ENCODE data around the gene PSAP. TPM values are rescaled to one million over a fixed set of nuclear protein-coding genes. Genes with fewer than 3 reads are reported as not detected.

PSAP gene
- total and polyA plus RNA-seq, 4 donors: 255 to 671 (median 472) TPM

DNA sequence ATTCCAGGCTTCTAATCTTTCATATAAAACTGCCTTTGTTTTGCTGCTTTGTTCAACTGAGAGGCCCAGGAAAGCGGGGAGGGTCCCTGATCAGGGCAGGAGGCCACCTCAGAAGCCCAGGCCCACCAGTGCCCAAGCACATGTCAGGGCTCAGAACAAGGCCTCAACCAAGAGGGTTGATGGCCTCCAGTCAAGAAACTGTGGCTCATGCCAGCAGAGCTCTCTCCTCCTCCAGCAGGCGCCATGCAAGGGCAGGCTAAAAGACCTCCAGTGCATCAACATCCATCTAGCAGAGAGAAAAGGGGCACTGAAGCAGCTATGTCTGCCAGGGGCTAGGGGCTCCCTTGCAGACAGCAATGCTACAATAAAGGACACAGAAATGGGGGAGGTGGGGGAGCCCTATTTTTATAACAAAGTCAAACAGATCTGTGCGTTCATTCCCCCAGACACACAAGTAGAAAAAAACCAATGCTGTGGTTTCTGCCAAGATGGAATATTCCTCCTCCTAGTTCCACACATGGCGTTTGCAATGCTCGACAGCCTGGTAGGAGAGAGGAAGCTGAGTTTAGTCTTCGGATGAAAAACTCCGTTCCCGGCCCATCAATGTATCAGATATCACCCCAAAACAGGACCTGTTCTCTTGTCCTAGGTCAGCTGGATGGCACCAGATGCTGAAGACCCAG, 34.0 kb downstream of the PSAP start:
- Histone ChIP-seq H3K27me3 (ENCODE audit: control insufficient read depth in 4 of 4, insufficient read depth in 4 of 4, low read length in 3 of 4) (no peaks in the 10 kb centered on the region), H3K9me3 (ENCODE audit: control insufficient read depth in 4 of 4, low read length in 3 of 4) (no peaks in the 10 kb centered on the region), H3K4me3 (ENCODE audit: low read depth in 1 of 3, low read length in 3 of 3) (no peak overlapping the region), H3K9ac (ENCODE audit: low read depth in 1 of 2, low read length in 2 of 2) (no peak overlapping the region), H3K36me3 (ENCODE audit: control insufficient read depth in 4 of 4, insufficient read depth in 3 of 4, low read depth in 1 of 4, low read length in 3 of 4) (peaks cover 23 to 67% (median 47%) of the 10 kb centered on the region in 4 donors), H3K4me1 (ENCODE audit: control insufficient read depth in 4 of 4, insufficient read depth in 4 of 4, low read length in 3 of 4) (no peaks in the 10 kb centered on the region), H3K27ac (ENCODE audit: low read depth in 1 of 2, low read length in 2 of 2) (no peak overlapping the region)
- 91% methylated on average over 8 of the region's 8 CpGs for whole genome bisulfite sequencing
- DNase-seq (ENCODE audit: low spot score): no peak
- TF ChIP-seq NR2F2 (IDR thresholded peaks at IDR 0.05) (no peak), TAF1 (conservative IDR thresholded peaks at IDR 0.05) (no peak), RXRA (IDR thresholded peaks at IDR 0.05) (no peak), FOXA2 (IDR thresholded peaks at IDR 0.05) (no peak), YY1 (IDR thresholded peaks at IDR 0.05) (no peak), SP1 (IDR thresholded peaks at IDR 0.05) (no peak), EGR1 (IDR thresholded peaks at IDR 0.05; ENCODE audit: low read depth in 2 of 2) (no peak), JUND (IDR thresholded peaks at IDR 0.05) (no peak), HNF4G (IDR thresholded peaks at IDR 0.05) (no peak), RAD21 (IDR thresholded peaks at IDR 0.05) (no peak)
- TF ChIP-seq, protein P1, sequence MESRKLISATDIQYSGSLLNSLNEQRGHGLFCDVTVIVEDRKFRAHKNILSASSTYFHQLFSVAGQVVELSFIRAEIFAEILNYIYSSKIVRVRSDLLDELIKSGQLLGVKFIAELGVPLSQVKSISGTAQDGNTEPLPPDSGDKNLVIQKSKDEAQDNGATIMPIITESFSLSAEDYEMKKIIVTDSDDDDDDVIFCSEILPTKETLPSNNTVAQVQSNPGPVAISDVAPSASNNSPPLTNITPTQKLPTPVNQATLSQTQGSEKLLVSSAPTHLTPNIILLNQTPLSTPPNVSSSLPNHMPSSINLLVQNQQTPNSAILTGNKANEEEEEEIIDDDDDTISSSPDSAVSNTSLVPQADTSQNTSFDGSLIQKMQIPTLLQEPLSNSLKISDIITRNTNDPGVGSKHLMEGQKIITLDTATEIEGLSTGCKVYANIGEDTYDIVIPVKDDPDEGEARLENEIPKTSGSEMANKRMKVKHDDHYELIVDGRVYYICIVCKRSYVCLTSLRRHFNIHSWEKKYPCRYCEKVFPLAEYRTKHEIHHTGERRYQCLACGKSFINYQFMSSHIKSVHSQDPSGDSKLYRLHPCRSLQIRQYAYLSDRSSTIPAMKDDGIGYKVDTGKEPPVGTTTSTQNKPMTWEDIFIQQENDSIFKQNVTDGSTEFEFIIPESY (IDR thresholded peaks at IDR 0.05): no peak
- TF ChIP-seq, protein P2, sequence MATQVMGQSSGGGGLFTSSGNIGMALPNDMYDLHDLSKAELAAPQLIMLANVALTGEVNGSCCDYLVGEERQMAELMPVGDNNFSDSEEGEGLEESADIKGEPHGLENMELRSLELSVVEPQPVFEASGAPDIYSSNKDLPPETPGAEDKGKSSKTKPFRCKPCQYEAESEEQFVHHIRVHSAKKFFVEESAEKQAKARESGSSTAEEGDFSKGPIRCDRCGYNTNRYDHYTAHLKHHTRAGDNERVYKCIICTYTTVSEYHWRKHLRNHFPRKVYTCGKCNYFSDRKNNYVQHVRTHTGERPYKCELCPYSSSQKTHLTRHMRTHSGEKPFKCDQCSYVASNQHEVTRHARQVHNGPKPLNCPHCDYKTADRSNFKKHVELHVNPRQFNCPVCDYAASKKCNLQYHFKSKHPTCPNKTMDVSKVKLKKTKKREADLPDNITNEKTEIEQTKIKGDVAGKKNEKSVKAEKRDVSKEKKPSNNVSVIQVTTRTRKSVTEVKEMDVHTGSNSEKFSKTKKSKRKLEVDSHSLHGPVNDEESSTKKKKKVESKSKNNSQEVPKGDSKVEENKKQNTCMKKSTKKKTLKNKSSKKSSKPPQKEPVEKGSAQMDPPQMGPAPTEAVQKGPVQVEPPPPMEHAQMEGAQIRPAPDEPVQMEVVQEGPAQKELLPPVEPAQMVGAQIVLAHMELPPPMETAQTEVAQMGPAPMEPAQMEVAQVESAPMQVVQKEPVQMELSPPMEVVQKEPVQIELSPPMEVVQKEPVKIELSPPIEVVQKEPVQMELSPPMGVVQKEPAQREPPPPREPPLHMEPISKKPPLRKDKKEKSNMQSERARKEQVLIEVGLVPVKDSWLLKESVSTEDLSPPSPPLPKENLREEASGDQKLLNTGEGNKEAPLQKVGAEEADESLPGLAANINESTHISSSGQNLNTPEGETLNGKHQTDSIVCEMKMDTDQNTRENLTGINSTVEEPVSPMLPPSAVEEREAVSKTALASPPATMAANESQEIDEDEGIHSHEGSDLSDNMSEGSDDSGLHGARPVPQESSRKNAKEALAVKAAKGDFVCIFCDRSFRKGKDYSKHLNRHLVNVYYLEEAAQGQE (IDR thresholded peaks at IDR 0.05): no peak
- TF ChIP-seq, protein P3, sequence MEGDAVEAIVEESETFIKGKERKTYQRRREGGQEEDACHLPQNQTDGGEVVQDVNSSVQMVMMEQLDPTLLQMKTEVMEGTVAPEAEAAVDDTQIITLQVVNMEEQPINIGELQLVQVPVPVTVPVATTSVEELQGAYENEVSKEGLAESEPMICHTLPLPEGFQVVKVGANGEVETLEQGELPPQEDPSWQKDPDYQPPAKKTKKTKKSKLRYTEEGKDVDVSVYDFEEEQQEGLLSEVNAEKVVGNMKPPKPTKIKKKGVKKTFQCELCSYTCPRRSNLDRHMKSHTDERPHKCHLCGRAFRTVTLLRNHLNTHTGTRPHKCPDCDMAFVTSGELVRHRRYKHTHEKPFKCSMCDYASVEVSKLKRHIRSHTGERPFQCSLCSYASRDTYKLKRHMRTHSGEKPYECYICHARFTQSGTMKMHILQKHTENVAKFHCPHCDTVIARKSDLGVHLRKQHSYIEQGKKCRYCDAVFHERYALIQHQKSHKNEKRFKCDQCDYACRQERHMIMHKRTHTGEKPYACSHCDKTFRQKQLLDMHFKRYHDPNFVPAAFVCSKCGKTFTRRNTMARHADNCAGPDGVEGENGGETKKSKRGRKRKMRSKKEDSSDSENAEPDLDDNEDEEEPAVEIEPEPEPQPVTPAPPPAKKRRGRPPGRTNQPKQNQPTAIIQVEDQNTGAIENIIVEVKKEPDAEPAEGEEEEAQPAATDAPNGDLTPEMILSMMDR (IDR thresholded peaks at IDR 0.05; ENCODE audit: low read depth, low read length, missing input control): no peak
- TF ChIP-seq, protein P4, sequence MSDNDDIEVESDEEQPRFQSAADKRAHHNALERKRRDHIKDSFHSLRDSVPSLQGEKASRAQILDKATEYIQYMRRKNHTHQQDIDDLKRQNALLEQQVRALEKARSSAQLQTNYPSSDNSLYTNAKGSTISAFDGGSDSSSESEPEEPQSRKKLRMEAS (IDR thresholded peaks at IDR 0.05): no peak

DNA sequence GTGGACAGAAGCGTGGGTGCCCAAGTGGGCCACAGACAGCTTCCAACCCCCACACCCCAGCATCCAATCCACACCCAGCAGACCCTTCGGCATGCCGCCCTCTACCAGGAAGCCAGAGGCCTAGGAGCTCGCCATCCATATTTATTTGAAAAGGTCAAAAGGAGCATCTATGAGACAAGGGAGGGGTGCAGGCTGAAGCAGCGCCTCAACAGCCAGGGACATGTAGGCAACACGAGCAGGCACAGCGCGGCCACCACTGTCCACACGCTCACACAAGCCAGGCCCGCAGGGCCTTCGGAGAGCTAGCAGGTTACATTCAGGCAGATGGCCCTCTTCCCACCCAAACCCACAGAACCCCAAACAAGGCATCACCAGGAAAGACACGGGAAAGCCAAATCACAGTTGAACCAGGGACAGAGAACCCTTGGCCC, 34.6 kb downstream of the PSAP start:
- no peak overlapping the region for H3K4me3 ChIP-seq (ENCODE audit: low read depth in 1 of 3, low read length in 3 of 3)
- no peaks in the 10 kb centered on the region for H3K4me1 ChIP-seq (ENCODE audit: control insufficient read depth in 4 of 4, insufficient read depth in 4 of 4, low read length in 3 of 4)
- no peaks in the 10 kb centered on the region for H3K27me3 ChIP-seq (ENCODE audit: control insufficient read depth in 4 of 4, insufficient read depth in 4 of 4, low read length in 3 of 4)
- no peak overlapping the region for H3K27ac ChIP-seq (ENCODE audit: low read depth in 1 of 2, low read length in 2 of 2)
- no peaks in the 10 kb centered on the region for H3K9me3 ChIP-seq (ENCODE audit: control insufficient read depth in 4 of 4, low read length in 3 of 4)
- 95% methylated on average over 12 of the region's 12 CpGs for WGBS
- no peak overlapping the region for H3K9ac ChIP-seq (ENCODE audit: low read depth in 1 of 2, low read length in 2 of 2)
- H3K36me3 ChIP-seq (ENCODE audit: control insufficient read depth in 4 of 4, insufficient read depth in 3 of 4, low read depth in 1 of 4, low read length in 3 of 4): peaks cover 17 to 60% (median 42%) of the 10 kb centered on the region in 4 donors
- DNase-seq (ENCODE audit: low spot score): no peak
- TF ChIP-seq RXRA (IDR thresholded peaks at IDR 0.05) (no peak), RAD21 (IDR thresholded peaks at IDR 0.05) (no peak), GABPA (IDR thresholded peaks at IDR 0.05 in 1 of 2, conservative IDR thresholded peaks at IDR 0.05 in 1 of 2) (no peak), FOXA2 (IDR thresholded peaks at IDR 0.05) (no peak), SP1 (IDR thresholded peaks at IDR 0.05) (no peak), JUND (IDR thresholded peaks at IDR 0.05) (no peak), HNF4G (IDR thresholded peaks at IDR 0.05) (no peak), NR2F2 (IDR thresholded peaks at IDR 0.05) (no peak), YY1 (IDR thresholded peaks at IDR 0.05) (no peak)
- TF ChIP-seq, protein P4 (IDR thresholded peaks at IDR 0.05): no peak
- TF ChIP-seq, protein P5, sequence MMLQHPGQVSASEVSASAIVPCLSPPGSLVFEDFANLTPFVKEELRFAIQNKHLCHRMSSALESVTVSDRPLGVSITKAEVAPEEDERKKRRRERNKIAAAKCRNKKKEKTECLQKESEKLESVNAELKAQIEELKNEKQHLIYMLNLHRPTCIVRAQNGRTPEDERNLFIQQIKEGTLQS (IDR thresholded peaks at IDR 0.05): no peak
- TF ChIP-seq, protein P2 (IDR thresholded peaks at IDR 0.05): no peak
- TF ChIP-seq, protein P1 (IDR thresholded peaks at IDR 0.05): no peak

All from liver (tissue), 9 donors.